ENCODE measurements around the gene CCDC121. TPM values are rescaled to one million over a fixed set of nuclear protein-coding genes. Genes with fewer than 3 reads are reported as not detected.
A peak's percentile ranks its signal among the peaks of the same experiment; 100 is the strongest.

The CCDC121 gene
- total RNA-seq, 1 donor from 2014 or later, result 4.2 TPM

GRCh38 chr2:27664622-27665363 lies 36.0 kb upstream of the CCDC121 start:
- Histone ChIP-seq H3K9me3 (no peaks in the 10 kb centered on the region), H3K27ac (no peak overlapping the region), H3K27me3 (no peaks in the 10 kb centered on the region), H3K36me3 (peaks cover 57% of the 10 kb centered on the region), H3K4me1 (peaks cover 27% of the 10 kb centered on the region), H3K4me3 (peak overlapping the region; percentile 93)
- TF ChIP-seq, protein P1, sequence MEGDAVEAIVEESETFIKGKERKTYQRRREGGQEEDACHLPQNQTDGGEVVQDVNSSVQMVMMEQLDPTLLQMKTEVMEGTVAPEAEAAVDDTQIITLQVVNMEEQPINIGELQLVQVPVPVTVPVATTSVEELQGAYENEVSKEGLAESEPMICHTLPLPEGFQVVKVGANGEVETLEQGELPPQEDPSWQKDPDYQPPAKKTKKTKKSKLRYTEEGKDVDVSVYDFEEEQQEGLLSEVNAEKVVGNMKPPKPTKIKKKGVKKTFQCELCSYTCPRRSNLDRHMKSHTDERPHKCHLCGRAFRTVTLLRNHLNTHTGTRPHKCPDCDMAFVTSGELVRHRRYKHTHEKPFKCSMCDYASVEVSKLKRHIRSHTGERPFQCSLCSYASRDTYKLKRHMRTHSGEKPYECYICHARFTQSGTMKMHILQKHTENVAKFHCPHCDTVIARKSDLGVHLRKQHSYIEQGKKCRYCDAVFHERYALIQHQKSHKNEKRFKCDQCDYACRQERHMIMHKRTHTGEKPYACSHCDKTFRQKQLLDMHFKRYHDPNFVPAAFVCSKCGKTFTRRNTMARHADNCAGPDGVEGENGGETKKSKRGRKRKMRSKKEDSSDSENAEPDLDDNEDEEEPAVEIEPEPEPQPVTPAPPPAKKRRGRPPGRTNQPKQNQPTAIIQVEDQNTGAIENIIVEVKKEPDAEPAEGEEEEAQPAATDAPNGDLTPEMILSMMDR (IDR thresholded peaks at IDR 0.05), result no peak
- DNase-seq (no peak), ATAC-seq (no peak)
- intact Hi-C loops (cut with DNase I), result no loop called here

- ATAC-seq, result no peak
- Histone ChIP-seq H3K27ac (peak overlapping the region; percentile 94), H3K9me3 (no peaks in the 10 kb centered on the region), H3K36me3 (peaks cover 57% of the 10 kb centered on the region), H3K4me3 (peak overlapping the region; percentile 93), H3K4me1 (peaks cover 27% of the 10 kb centered on the region), H3K27me3 (no peaks in the 10 kb centered on the region)
- TF ChIP-seq, protein P1 (IDR thresholded peaks at IDR 0.05), result no peak
- DNase-seq, result no peak
- intact Hi-C loops (cut with DNase I), result no loop called here
Measured at GRCh38 chr2:27664154-27664574, 35.4 kb upstream of the CCDC121 start.

- no peaks in the 10 kb centered on the region for H3K27me3 ChIP-seq
- peaks cover 27% of the 10 kb centered on the region for H3K4me1 ChIP-seq
- peaks cover 57% of the 10 kb centered on the region for H3K36me3 ChIP-seq
- H3K9me3 ChIP-seq, result no peaks in the 10 kb centered on the region
- DNase-seq, result peak; percentile 88
- TF ChIP-seq, protein P1 (IDR thresholded peaks at IDR 0.05), result no peak
- H3K27ac ChIP-seq, result peak within 1 kb of the TSS; percentile 94
- peak within 1 kb of the TSS; percentile 93 for H3K4me3 ChIP-seq
- ATAC-seq, result peak; percentile 92
- intact Hi-C loops (cut with DNase I), result no loop called here
Measured at GRCh38 chr2:27663285-27664153, 34.7 kb upstream of the CCDC121 start, which contains the start of the genes SLC4A1AP and SUPT7L. Gene SLC4A1AP, plus strand, starts transcription at chr2:27663889. Its CDS starts 26 bp downstream, at chr2:27663915. Gene SUPT7L, minus strand, starts transcription at chr2:27663614. Its CDS starts 1,422 bp downstream, at chr2:27662192.

DNA sequence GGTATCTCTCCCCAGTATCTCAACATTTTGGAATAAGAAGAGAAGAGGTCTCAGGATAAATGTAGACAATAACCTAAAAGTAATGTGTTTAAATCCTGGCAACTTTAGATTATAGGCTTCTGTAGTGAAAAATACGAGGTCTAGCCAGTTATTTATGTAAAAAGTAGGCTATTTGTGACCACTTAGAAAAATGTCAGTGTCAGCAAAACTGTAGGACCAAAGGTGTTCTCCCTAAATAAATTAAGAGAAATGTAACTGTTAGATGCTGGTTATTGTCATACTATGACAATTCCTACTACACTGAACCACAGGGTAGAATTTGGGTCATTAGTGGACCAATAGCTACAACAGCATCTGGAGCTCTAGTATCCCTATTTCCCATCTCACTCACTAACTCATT lies 32.6 kb upstream of the CCDC121 start:
- H3K27ac ChIP-seq, result no peak overlapping the region
- TF ChIP-seq, protein P1 (IDR thresholded peaks at IDR 0.05), result no peak
- no peak for DNase-seq
- no peaks in the 10 kb centered on the region for H3K27me3 ChIP-seq
- ATAC-seq, result no peak
- peaks cover 56% of the 10 kb centered on the region for H3K36me3 ChIP-seq
- intact Hi-C loops (cut with DNase I), result no loop called here
- H3K9me3 ChIP-seq, result no peaks in the 10 kb centered on the region
- H3K4me1 ChIP-seq, result peaks cover 27% of the 10 kb centered on the region
- no peak overlapping the region for H3K4me3 ChIP-seq

- intact Hi-C loops (cut with DNase I), result no loop called here
- ATAC-seq (no peak), DNase-seq (no peak)
- peaks cover 98% of the 10 kb centered on the region for H3K36me3 ChIP-seq
- no peak overlapping the region for H3K4me3 ChIP-seq
- TF ChIP-seq, protein P1 (IDR thresholded peaks at IDR 0.05), result no peak
- H3K27ac ChIP-seq, result no peak overlapping the region
- no peaks in the 10 kb centered on the region for H3K9me3 ChIP-seq
- H3K4me1 ChIP-seq, result no peaks in the 10 kb centered on the region
- H3K27me3 ChIP-seq, result no peaks in the 10 kb centered on the region
Measured at GRCh38 chr2:27655155-27655951, 26.5 kb upstream of the CCDC121 start.

Data from upper lobe of right lung (tissue), 1 donor.